Gastrocnemius medialis (tissue), 4 donors: ENCODE measurements around the gene HS3ST4.

Experiments used
- POLR2A ChIP-seq, 2 donors: fragments of 450-650 bp; IDR thresholded peaks; one replicate each; pipeline ENCODE4 v1.6.1; 2017; ENCODE audit warnings: antibody characterized with exemption in 2 of 2, mild to moderate bottlenecking in 2 of 2, moderate library complexity in 2 of 2
- TF ChIP-seq, protein P1 (sequence below), 5 experiments: fragments of 450-650 bp in 3 of 5; fragments of 200-600 bp in 2 of 5; sonication (generic) in 2 of 5; IDR thresholded peaks in 4 of 5; conservative IDR thresholded peaks in 1 of 5; 1 replicate in 4 of 5; 2 replicates in 1 of 5; pipeline ENCODE4 v1.5.1; 2016 to 2019; ENCODE audit warnings: antibody characterized with exemption in 5 of 5, mild to moderate bottlenecking in 3 of 5, moderate library complexity in 3 of 5

DNA sequence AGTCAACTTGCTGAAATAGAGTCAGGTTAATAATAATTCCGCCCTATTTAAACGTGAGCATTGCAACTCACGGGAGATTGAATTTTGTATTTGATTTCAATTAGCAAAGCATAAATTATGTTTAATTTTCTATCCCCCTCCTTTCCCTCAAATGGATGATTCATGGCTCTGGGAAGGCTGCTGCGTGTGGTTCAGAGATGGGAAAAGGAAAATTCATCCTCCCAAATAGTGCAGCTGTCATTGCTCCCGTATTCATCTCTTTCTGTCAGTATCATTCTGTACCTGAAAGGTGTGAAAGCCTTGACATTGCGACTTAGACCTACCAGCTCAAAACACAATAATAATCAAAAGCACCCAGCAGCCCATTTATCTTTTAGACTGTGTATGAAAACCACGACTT is 447.3 kb downstream of the HS3ST4 start:
- TF ChIP-seq POLR2A (IDR thresholded peaks at IDR 0.05) = no peak
- TF ChIP-seq, protein P1, sequence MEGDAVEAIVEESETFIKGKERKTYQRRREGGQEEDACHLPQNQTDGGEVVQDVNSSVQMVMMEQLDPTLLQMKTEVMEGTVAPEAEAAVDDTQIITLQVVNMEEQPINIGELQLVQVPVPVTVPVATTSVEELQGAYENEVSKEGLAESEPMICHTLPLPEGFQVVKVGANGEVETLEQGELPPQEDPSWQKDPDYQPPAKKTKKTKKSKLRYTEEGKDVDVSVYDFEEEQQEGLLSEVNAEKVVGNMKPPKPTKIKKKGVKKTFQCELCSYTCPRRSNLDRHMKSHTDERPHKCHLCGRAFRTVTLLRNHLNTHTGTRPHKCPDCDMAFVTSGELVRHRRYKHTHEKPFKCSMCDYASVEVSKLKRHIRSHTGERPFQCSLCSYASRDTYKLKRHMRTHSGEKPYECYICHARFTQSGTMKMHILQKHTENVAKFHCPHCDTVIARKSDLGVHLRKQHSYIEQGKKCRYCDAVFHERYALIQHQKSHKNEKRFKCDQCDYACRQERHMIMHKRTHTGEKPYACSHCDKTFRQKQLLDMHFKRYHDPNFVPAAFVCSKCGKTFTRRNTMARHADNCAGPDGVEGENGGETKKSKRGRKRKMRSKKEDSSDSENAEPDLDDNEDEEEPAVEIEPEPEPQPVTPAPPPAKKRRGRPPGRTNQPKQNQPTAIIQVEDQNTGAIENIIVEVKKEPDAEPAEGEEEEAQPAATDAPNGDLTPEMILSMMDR (IDR thresholded peaks at IDR 0.05 in 4 of 5, conservative IDR thresholded peaks at IDR 0.05 in 1 of 5) = no peak
